ENCODE data around the gene ITPA.

GRCh38 chr20:3173610-3174441 is 35.5 kb upstream of the ITPA start:
- no peak for TF ChIP-seq POLR2A (IDR thresholded peaks at IDR 0.05)
- TF ChIP-seq, protein P1, sequence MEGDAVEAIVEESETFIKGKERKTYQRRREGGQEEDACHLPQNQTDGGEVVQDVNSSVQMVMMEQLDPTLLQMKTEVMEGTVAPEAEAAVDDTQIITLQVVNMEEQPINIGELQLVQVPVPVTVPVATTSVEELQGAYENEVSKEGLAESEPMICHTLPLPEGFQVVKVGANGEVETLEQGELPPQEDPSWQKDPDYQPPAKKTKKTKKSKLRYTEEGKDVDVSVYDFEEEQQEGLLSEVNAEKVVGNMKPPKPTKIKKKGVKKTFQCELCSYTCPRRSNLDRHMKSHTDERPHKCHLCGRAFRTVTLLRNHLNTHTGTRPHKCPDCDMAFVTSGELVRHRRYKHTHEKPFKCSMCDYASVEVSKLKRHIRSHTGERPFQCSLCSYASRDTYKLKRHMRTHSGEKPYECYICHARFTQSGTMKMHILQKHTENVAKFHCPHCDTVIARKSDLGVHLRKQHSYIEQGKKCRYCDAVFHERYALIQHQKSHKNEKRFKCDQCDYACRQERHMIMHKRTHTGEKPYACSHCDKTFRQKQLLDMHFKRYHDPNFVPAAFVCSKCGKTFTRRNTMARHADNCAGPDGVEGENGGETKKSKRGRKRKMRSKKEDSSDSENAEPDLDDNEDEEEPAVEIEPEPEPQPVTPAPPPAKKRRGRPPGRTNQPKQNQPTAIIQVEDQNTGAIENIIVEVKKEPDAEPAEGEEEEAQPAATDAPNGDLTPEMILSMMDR (IDR thresholded peaks at IDR 0.05) = peak in 3 of 12 donors; percentile 10 to 32 (median 13)

All from heart left ventricle (tissue), 13 donors.